Neural cell (in vitro differentiated cells): ENCODE measurements around the gene CBX2.

Source experiments
- EZH2 ChIP-seq: fragments of 200-600, 300-800 bp; shearing (Covaris generic), sonication (generic); IDR thresholded peaks from 2 replicates; pipeline ENCODE4 v1.6.1; 2014; ENCODE audit warnings: antibody characterized with exemption, low read length, borderline replicate concordance, mild to moderate bottlenecking; ENCODE audit not compliant: insufficient read depth, poor library complexity, severe bottlenecking
- MXI1 ChIP-seq: fragments of 450-650 bp; conservative IDR thresholded peaks from 2 replicates; pipeline ENCODE4 v1.6.1; 2014; ENCODE audit warnings: antibody characterized with exemption, mild to moderate bottlenecking; ENCODE audit not compliant: poor library complexity, severe bottlenecking
- POLR2AphosphoS5 ChIP-seq: IDR thresholded peaks from 2 replicates; pipeline ENCODE4 v1.6.1; 2012
- TF ChIP-seq, protein P1 (sequence below): fragments of 450-650 bp; IDR thresholded peaks from 2 replicates; pipeline ENCODE4 v1.5.1; 2014; ENCODE audit warnings: antibody characterized with exemption, mild to moderate bottlenecking, moderate library complexity; ENCODE audit not compliant: poor library complexity, severe bottlenecking
- TF ChIP-seq, protein P2 (sequence below): IDR thresholded peaks from 2 replicates; pipeline ENCODE4 v1.6.1; 2012; ENCODE audit warnings: borderline replicate concordance

DNA sequence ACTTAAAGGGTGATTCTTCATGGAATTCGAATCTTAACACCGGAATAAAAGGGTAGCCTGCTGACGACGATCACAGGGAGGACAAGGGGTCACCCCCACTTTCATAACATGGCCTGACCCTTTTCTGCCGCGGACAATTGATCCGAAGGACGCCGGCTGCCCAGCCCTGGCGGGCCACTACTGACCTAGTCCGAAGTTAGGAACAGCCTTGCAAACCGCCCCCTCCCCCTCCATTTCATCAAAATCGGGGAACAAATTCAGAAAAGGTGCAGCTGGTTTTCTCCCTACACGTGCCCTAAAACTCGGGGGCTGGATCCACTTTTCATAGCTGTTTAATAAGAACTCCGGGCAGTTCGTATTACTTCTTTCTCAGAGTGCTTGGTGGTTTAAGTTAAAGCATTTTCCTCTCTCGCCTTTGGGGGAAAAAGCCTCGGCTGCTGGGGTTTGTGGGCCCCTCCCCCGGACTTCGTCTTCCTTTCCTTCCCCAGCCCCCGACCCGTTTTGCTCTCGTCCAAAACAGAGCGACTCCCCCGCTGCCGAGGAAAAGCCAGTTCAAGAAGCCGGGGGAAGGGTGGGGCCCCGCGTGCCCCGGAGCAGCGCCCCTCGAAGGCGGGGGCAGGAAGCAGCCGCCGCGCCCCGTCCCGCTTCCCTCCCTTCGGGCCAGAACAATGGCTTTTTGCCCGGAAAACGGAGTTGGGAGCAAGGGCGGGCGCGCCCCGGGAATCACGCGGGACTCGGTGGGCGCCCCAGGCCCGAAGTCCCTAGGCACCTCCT, 641 bp upstream of the CBX2 start:
- TF ChIP-seq, protein P1, sequence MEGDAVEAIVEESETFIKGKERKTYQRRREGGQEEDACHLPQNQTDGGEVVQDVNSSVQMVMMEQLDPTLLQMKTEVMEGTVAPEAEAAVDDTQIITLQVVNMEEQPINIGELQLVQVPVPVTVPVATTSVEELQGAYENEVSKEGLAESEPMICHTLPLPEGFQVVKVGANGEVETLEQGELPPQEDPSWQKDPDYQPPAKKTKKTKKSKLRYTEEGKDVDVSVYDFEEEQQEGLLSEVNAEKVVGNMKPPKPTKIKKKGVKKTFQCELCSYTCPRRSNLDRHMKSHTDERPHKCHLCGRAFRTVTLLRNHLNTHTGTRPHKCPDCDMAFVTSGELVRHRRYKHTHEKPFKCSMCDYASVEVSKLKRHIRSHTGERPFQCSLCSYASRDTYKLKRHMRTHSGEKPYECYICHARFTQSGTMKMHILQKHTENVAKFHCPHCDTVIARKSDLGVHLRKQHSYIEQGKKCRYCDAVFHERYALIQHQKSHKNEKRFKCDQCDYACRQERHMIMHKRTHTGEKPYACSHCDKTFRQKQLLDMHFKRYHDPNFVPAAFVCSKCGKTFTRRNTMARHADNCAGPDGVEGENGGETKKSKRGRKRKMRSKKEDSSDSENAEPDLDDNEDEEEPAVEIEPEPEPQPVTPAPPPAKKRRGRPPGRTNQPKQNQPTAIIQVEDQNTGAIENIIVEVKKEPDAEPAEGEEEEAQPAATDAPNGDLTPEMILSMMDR = peak; percentile 66
- no peak for TF ChIP-seq POLR2AphosphoS5
- TF ChIP-seq EZH2 = no peak
- no peak for TF ChIP-seq MXI1
- TF ChIP-seq, protein P2, sequence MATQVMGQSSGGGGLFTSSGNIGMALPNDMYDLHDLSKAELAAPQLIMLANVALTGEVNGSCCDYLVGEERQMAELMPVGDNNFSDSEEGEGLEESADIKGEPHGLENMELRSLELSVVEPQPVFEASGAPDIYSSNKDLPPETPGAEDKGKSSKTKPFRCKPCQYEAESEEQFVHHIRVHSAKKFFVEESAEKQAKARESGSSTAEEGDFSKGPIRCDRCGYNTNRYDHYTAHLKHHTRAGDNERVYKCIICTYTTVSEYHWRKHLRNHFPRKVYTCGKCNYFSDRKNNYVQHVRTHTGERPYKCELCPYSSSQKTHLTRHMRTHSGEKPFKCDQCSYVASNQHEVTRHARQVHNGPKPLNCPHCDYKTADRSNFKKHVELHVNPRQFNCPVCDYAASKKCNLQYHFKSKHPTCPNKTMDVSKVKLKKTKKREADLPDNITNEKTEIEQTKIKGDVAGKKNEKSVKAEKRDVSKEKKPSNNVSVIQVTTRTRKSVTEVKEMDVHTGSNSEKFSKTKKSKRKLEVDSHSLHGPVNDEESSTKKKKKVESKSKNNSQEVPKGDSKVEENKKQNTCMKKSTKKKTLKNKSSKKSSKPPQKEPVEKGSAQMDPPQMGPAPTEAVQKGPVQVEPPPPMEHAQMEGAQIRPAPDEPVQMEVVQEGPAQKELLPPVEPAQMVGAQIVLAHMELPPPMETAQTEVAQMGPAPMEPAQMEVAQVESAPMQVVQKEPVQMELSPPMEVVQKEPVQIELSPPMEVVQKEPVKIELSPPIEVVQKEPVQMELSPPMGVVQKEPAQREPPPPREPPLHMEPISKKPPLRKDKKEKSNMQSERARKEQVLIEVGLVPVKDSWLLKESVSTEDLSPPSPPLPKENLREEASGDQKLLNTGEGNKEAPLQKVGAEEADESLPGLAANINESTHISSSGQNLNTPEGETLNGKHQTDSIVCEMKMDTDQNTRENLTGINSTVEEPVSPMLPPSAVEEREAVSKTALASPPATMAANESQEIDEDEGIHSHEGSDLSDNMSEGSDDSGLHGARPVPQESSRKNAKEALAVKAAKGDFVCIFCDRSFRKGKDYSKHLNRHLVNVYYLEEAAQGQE = no peak
